Upper lobe of right lung (tissue), 1 donor: ENCODE measurements around the gene SPACA7. TPM values are rescaled to one million over a fixed set of nuclear protein-coding genes. Genes with fewer than 3 reads are reported as not detected.

ENCODE experiments used
- ATAC-seq: fragments of 200-7000 bp; cut with Tn5 transposase; one replicate; pipeline ENCODE4 v1.9.1; 2020; ENCODE audit warnings: mild to moderate bottlenecking, moderate library complexity
- DNase-seq: peaks from one replicate; pipeline ENCODE4 v3.0.0-alpha.2; 2020
- H3K27ac ChIP-seq: fragments of 200-600 bp; one replicate; pipeline ENCODE4 v1.8.0; 2022
- H3K27me3 ChIP-seq: fragments of 200-600 bp; one replicate; pipeline ENCODE4 v1.8.0; 2022; ENCODE audit warnings: mild to moderate bottlenecking
- H3K36me3 ChIP-seq: fragments of 200-600 bp; one replicate; pipeline ENCODE4 v1.8.0; 2022
- H3K4me1 ChIP-seq: fragments of 200-600 bp; one replicate; pipeline ENCODE4 v1.8.0; 2022
- H3K4me3 ChIP-seq: fragments of 200-600 bp; one replicate; pipeline ENCODE4 v1.8.0; 2022; ENCODE audit warnings: mild to moderate bottlenecking
- H3K9me3 ChIP-seq: fragments of 200-600 bp; one replicate; pipeline ENCODE4 v1.8.0; 2022
- CTCF ChIP-seq: fragments of 200-600 bp; IDR thresholded peaks from one replicate; pipeline ENCODE4 v1.8.0; 2022; ENCODE audit warnings: antibody characterized with exemption
- intact Hi-C: fragments of 100-400 bp; cut with DNase I; formaldehyde crosslinking; loops from one replicate; pipeline ENCODE4 v1.11.0; 2022
- total RNA-seq: library from RNA; stranded (reverse); fragmentation: NEBNext Ultra II Directional; extraction: Animal tissue kit (Norgen Biotek cat#: 25700); gene quantifications from one replicate; pipeline ENCODE4 v1.2.1, GENCODE V29; 2021
- donor health status: DM: no; HTN: yes; CAD: no; lungs with severe emphysema.

SPACA7 gene
- total RNA-seq, 1 donor from 2014 or later: not detected

- ATAC-seq: no peak
- TF ChIP-seq CTCF: no peak
Measured at GRCh38 chr13:112346173-112346898, 29.8 kb upstream of the SPACA7 start.

GRCh38 chr13:112346899-112347229 is 29.3 kb upstream of the SPACA7 start:
- no peak overlapping the region for H3K27ac ChIP-seq
- H3K9me3 ChIP-seq: no peaks in the 10 kb centered on the region
- intact Hi-C loops: no loop called here
- H3K4me1 ChIP-seq: peaks cover 4% of the 10 kb centered on the region
- no peak for TF ChIP-seq CTCF
- DNase-seq (peak; percentile 21), ATAC-seq (no peak)
- no peak overlapping the region for H3K4me3 ChIP-seq
- H3K36me3 ChIP-seq: no peaks in the 10 kb centered on the region
- peaks cover 53% of the 10 kb centered on the region for H3K27me3 ChIP-seq

More at GRCh38 chr13:112346173-112346898, 29.8 kb upstream of the SPACA7 start:
- H3K36me3 ChIP-seq: no peaks in the 10 kb centered on the region
- H3K27me3 ChIP-seq: peaks cover 55% of the 10 kb centered on the region
- intact Hi-C loops: no loop called here
- H3K4me3 ChIP-seq: no peak overlapping the region
- H3K4me1 ChIP-seq: no peaks in the 10 kb centered on the region
- DNase-seq: no peak
- H3K9me3 ChIP-seq: no peaks in the 10 kb centered on the region
- H3K27ac ChIP-seq: no peak overlapping the region

GRCh38 chr13:112347986-112348385 is 28.2 kb upstream of the SPACA7 start:
- Histone ChIP-seq H3K9me3 (no peaks in the 10 kb centered on the region), H3K36me3 (no peaks in the 10 kb centered on the region), H3K4me1 (peaks cover 5% of the 10 kb centered on the region), H3K27ac (no peak overlapping the region), H3K27me3 (peaks cover 42% of the 10 kb centered on the region), H3K4me3 (no peak overlapping the region)
- intact Hi-C loops: no loop called here
- no peak for ATAC-seq
- peak; percentile 8 for DNase-seq
- TF ChIP-seq CTCF: no peak

- Histone ChIP-seq H3K9me3 (no peaks in the 10 kb centered on the region), H3K27me3 (peaks cover 34% of the 10 kb centered on the region), H3K4me1 (peaks cover 5% of the 10 kb centered on the region), H3K27ac (no peak overlapping the region), H3K4me3 (no peak overlapping the region), H3K36me3 (no peaks in the 10 kb centered on the region)
- ATAC-seq (no peak), DNase-seq (peak; percentile 57)
- intact Hi-C loops: no loop called here
- TF ChIP-seq CTCF: no peak
Measured at GRCh38 chr13:112348642-112349345, 27.4 kb upstream of the SPACA7 start.

GRCh38 chr13:112349681-112350080 is 26.5 kb upstream of the SPACA7 start:
- DNase-seq (peak; percentile 21), ATAC-seq (no peak)
- TF ChIP-seq CTCF: no peak
- Histone ChIP-seq H3K4me3 (no peak overlapping the region), H3K27ac (no peak overlapping the region), H3K4me1 (peaks cover 5% of the 10 kb centered on the region), H3K36me3 (no peaks in the 10 kb centered on the region), H3K27me3 (peaks cover 27% of the 10 kb centered on the region), H3K9me3 (no peaks in the 10 kb centered on the region)
- intact Hi-C loops: no loop called here
